MM.1S (cell line): ENCODE measurements around the gene ZBTB44.

Experiments used
- DNase-seq: peaks from one replicate; pipeline ENCODE4 v3.0.0-alpha.2; 2015
- H2AFZ ChIP-seq: fragments of 300-600 bp; sonication (generic); 2 replicates; pipeline ENCODE4 v1.6.0; 2016; ENCODE audit warnings: antibody characterized with exemption, low read length
- H3F3A ChIP-seq: fragments of 300-600 bp; sonication (generic); 2 replicates; pipeline ENCODE4 v1.6.1; 2016; ENCODE audit warnings: mild to moderate bottlenecking, antibody characterized with exemption, low read length, moderate library complexity, mixed read lengths; ENCODE audit not compliant: insufficient read depth
- H3K27ac ChIP-seq: fragments of 300-600 bp; sonication (generic); 2 replicates; pipeline ENCODE4 v1.5.1; 2016; ENCODE audit warnings: mild to moderate bottlenecking, low read length
- H3K27me3 ChIP-seq: fragments of 300-600 bp; sonication (generic); replicated peaks from 2 replicates; pipeline ENCODE4 v1.6.0; 2016; ENCODE audit warnings: low read length; ENCODE audit not compliant: insufficient read depth
- H3K36me3 ChIP-seq: fragments of 300-600 bp; sonication (generic); replicated peaks from 2 replicates; pipeline ENCODE4 v1.6.1; 2016; ENCODE audit warnings: mild to moderate bottlenecking, low read length, mixed read lengths; ENCODE audit not compliant: insufficient read depth
- H3K4me1 ChIP-seq: fragments of 300-600 bp; sonication (generic); 2 replicates; pipeline ENCODE4 v1.6.1; 2016; ENCODE audit warnings: low read length, mixed read lengths
- H3K4me2 ChIP-seq: fragments of 300-600 bp; sonication (generic); 2 replicates; pipeline ENCODE4 v1.6.0; 2016; ENCODE audit warnings: low read depth, low read length
- H3K4me3 ChIP-seq: fragments of 300-600 bp; sonication (generic); 2 replicates; pipeline ENCODE4 v1.5.1; 2016; ENCODE audit warnings: low read length, mixed read lengths
- H3K79me2 ChIP-seq: fragments of 300-600 bp; sonication (generic); 2 replicates; pipeline ENCODE4 v1.6.1; 2016; ENCODE audit warnings: mixed run types, low read length, mixed read lengths
- H3K9ac ChIP-seq: fragments of 300-600 bp; sonication (generic); 2 replicates; pipeline ENCODE4 v1.6.1; 2016; ENCODE audit warnings: low read length, mixed read lengths
- H3K9me2 ChIP-seq: fragments of 300-600 bp; sonication (generic); replicated peaks from 2 replicates; pipeline ENCODE4 v1.6.1; 2016; ENCODE audit warnings: mild to moderate bottlenecking, low read length, mixed read lengths; ENCODE audit not compliant: insufficient read depth
- H3K9me3 ChIP-seq: fragments of 300-600 bp; sonication (generic); replicated peaks from 2 replicates; pipeline ENCODE4 v1.6.1; 2016; ENCODE audit warnings: mild to moderate bottlenecking, low read length, mixed read lengths; ENCODE audit not compliant: insufficient read depth
- H4K20me1 ChIP-seq: fragments of 300-600 bp; sonication (generic); 2 replicates; pipeline ENCODE4 v1.6.1; 2016; ENCODE audit warnings: mild to moderate bottlenecking, low read length, moderate library complexity, mixed read lengths; ENCODE audit not compliant: insufficient read depth
- CTCF ChIP-seq: fragments of 300-600 bp; sonication (generic); IDR thresholded peaks from 2 replicates; pipeline ENCODE4 v1.5.1; 2016; ENCODE audit warnings: antibody characterized with exemption, low read length, mixed read lengths
- EZH2 ChIP-seq: fragments of 300-600 bp; sonication (generic); optimal IDR thresholded peaks from 2 replicates; pipeline ENCODE3; 2017; ENCODE audit warnings: low read depth, mild to moderate bottlenecking, antibody characterized with exemption, low read length, mixed read lengths
- EZH2phosphoT487 ChIP-seq: fragments of 300-600 bp; sonication (generic); IDR thresholded peaks from 2 replicates; pipeline ENCODE4 v1.6.1; 2018; ENCODE audit warnings: antibody characterized with exemption, low read length

Gene ZBTB44

GRCh38 chr11:130249371-130249770 lies 65.3 kb downstream of the ZBTB44 start:
- Histone ChIP-seq H3K9ac (no peak overlapping the region), H3K4me3 (no peak overlapping the region), H3K4me1 (no peaks in the 10 kb centered on the region), H3K79me2 (peaks cover 52% of the 10 kb centered on the region), H3K27me3 (no peaks in the 10 kb centered on the region), H3K27ac (no peak overlapping the region), H4K20me1 (no peaks in the 10 kb centered on the region), H3F3A (no peaks in the 10 kb centered on the region; the same call in 1 of the 2 replicates), H3K9me3 (no peaks in the 10 kb centered on the region), H2AFZ (no peak overlapping the region), H3K36me3 (no peaks in the 10 kb centered on the region; the same call in 1 of the 2 replicates), H3K4me2 (no peak overlapping the region), H3K9me2 (no peaks in the 10 kb centered on the region)
- TF ChIP-seq CTCF = no peak
- no peak for TF ChIP-seq EZH2
- no peak for TF ChIP-seq EZH2phosphoT487
- DNase-seq = no peak

GRCh38 chr11:130247319-130247718 lies 67.4 kb downstream of the ZBTB44 start:
- H3F3A ChIP-seq = peaks cover 5% of the 10 kb centered on the region

GRCh38 chr11:130246738-130247137 lies 68.0 kb downstream of the ZBTB44 start:
- Histone ChIP-seq H3F3A (peaks cover 5% of the 10 kb centered on the region), H3K9me3 (no peaks in the 10 kb centered on the region), H3K79me2 (peaks cover 62% of the 10 kb centered on the region), H3K27ac (no peak overlapping the region), H3K4me1 (peaks cover 10% of the 10 kb centered on the region), H3K36me3 (no peaks in the 10 kb centered on the region; the same call in 1 of the 2 replicates), H3K9ac (no peak overlapping the region), H3K9me2 (no peaks in the 10 kb centered on the region), H2AFZ (no peak overlapping the region), H4K20me1 (no peaks in the 10 kb centered on the region), H3K4me2 (no peak overlapping the region), H3K4me3 (no peak overlapping the region), H3K27me3 (no peaks in the 10 kb centered on the region)
- no peak for DNase-seq
- TF ChIP-seq EZH2phosphoT487 (no peak), EZH2 (no peak), CTCF (no peak)

More at GRCh38 chr11:130247319-130247718, 67.4 kb downstream of the ZBTB44 start:
- H4K20me1 ChIP-seq = no peaks in the 10 kb centered on the region
- H2AFZ ChIP-seq = no peak overlapping the region
- no peak overlapping the region for H3K9ac ChIP-seq
- no peaks in the 10 kb centered on the region for H3K9me3 ChIP-seq
- peaks cover 60% of the 10 kb centered on the region for H3K79me2 ChIP-seq
- DNase-seq = no peak
- no peak overlapping the region for H3K4me3 ChIP-seq
- H3K9me2 ChIP-seq = no peaks in the 10 kb centered on the region
- H3K27me3 ChIP-seq = no peaks in the 10 kb centered on the region
- H3K36me3 ChIP-seq = no peaks in the 10 kb centered on the region; the same call in 1 of the 2 replicates
- TF ChIP-seq EZH2phosphoT487 = no peak
- TF ChIP-seq EZH2 = no peak
- TF ChIP-seq CTCF = no peak
- no peak overlapping the region for H3K27ac ChIP-seq
- H3K4me1 ChIP-seq = peaks cover 10% of the 10 kb centered on the region
- no peak overlapping the region for H3K4me2 ChIP-seq
